ENCODE results near the gene BOLA2. TPM values are rescaled to one million over a fixed set of nuclear protein-coding genes. Genes with fewer than 3 reads are reported as not detected.
"Not testable (repeated sequence)": the region's sequence is repeated elsewhere in the genome, so short reads cannot be mapped to it uniquely, and the experiment has no call there.

The BOLA2 gene
- total RNA-seq, 3 donors from 2014 or later (not counting 1 experiment from before 2014, with no cell fraction given) = 8.1 to 17.0 (median 13.3) TPM

- H3K27ac ChIP-seq (ENCODE audit: low read length); ATAC-seq; H3K9me3 Mint-ChIP-seq; intact Hi-C loops (cut with micrococcal nuclease); H3K36me3 Mint-ChIP-seq; H3K4me3 ChIP-seq (ENCODE audit: low read length); H3K27me3 ChIP-seq (ENCODE audit: control insufficient read depth, insufficient read depth, low read length); H3K9me3 ChIP-seq (ENCODE audit: control insufficient read depth, insufficient read depth, low read length); H3K27ac Mint-ChIP-seq; H3K4me3 Mint-ChIP-seq; H3K4me1 Mint-ChIP-seq; H3K36me3 ChIP-seq (ENCODE audit: control insufficient read depth, insufficient read depth, low read length); H3K27me3 Mint-ChIP-seq (ENCODE audit: low read depth in 2 of 2); H3K4me1 ChIP-seq (ENCODE audit: control insufficient read depth, insufficient read depth, low read length); DNase-seq: not testable (repeated sequence)
- no CpG with 5 or more reads among the region's 9 CpGs for WGBS (ENCODE audit: insufficient coverage)
These were observed 6.5 kb upstream of the BOLA2 start for GRCh38 chr16:29460647-29461030.

- H3K36me3 ChIP-seq (ENCODE audit: control insufficient read depth, insufficient read depth, low read length); H3K9me3 ChIP-seq (ENCODE audit: control insufficient read depth, insufficient read depth, low read length); intact Hi-C loops (cut with micrococcal nuclease); H3K4me1 Mint-ChIP-seq; H3K27me3 ChIP-seq (ENCODE audit: control insufficient read depth, insufficient read depth, low read length); H3K4me3 Mint-ChIP-seq; ATAC-seq; H3K36me3 Mint-ChIP-seq; H3K4me1 ChIP-seq (ENCODE audit: control insufficient read depth, insufficient read depth, low read length); DNase-seq; H3K9me3 Mint-ChIP-seq; H3K4me3 ChIP-seq (ENCODE audit: low read length); H3K27ac Mint-ChIP-seq; H3K27me3 Mint-ChIP-seq (ENCODE audit: low read depth in 2 of 2); H3K27ac ChIP-seq (ENCODE audit: low read length): not testable (repeated sequence)
- WGBS (ENCODE audit: insufficient coverage) = no CpG with 5 or more reads among the region's 13 CpGs
These were observed 5.8 kb upstream of the BOLA2 start, which contains the start of gene SULT1A4 for GRCh38 chr16:29459706-29460646. Gene SULT1A4 (plus strand): TSS chr16:29459913. CDS start chr16:29461386, 1,473 bp downstream.

- H3K27ac Mint-ChIP-seq; H3K9me3 Mint-ChIP-seq; H3K4me3 ChIP-seq (ENCODE audit: low read length); H3K27me3 Mint-ChIP-seq (ENCODE audit: low read depth in 2 of 2); H3K9me3 ChIP-seq (ENCODE audit: control insufficient read depth, insufficient read depth, low read length); H3K27me3 ChIP-seq (ENCODE audit: control insufficient read depth, insufficient read depth, low read length); DNase-seq; H3K36me3 Mint-ChIP-seq; ATAC-seq; H3K4me1 ChIP-seq (ENCODE audit: control insufficient read depth, insufficient read depth, low read length); H3K4me1 Mint-ChIP-seq; H3K27ac ChIP-seq (ENCODE audit: low read length); H3K4me3 Mint-ChIP-seq; intact Hi-C loops (cut with micrococcal nuclease); H3K36me3 ChIP-seq (ENCODE audit: control insufficient read depth, insufficient read depth, low read length): not testable (repeated sequence)
- no CpG with 5 or more reads among the region's 2 CpGs for WGBS (ENCODE audit: insufficient coverage)
These were observed 3.5 kb upstream of the BOLA2 start for GRCh38 chr16:29457660-29458059.

GRCh38 chr16:29454828-29455227 is 677 bp upstream of the BOLA2 start:
- H3K27me3 ChIP-seq (ENCODE audit: control insufficient read depth, insufficient read depth, low read length); H3K4me1 ChIP-seq (ENCODE audit: control insufficient read depth, insufficient read depth, low read length); H3K27ac ChIP-seq (ENCODE audit: low read length); H3K4me1 Mint-ChIP-seq; H3K36me3 Mint-ChIP-seq; H3K4me3 ChIP-seq (ENCODE audit: low read length); H3K9me3 ChIP-seq (ENCODE audit: control insufficient read depth, insufficient read depth, low read length); H3K27me3 Mint-ChIP-seq (ENCODE audit: low read depth in 2 of 2); H3K4me3 Mint-ChIP-seq; H3K27ac Mint-ChIP-seq; H3K9me3 Mint-ChIP-seq; DNase-seq; H3K36me3 ChIP-seq (ENCODE audit: control insufficient read depth, insufficient read depth, low read length); intact Hi-C loops (cut with micrococcal nuclease): not testable (repeated sequence)
- ATAC-seq = peak; percentile 76 to 90 (median 77)
- no CpG with 5 or more reads among the region's 29 CpGs for WGBS (ENCODE audit: insufficient coverage)

- not testable (repeated sequence) for H3K27me3 ChIP-seq (ENCODE audit: control insufficient read depth, insufficient read depth, low read length); H3K4me1 ChIP-seq (ENCODE audit: control insufficient read depth, insufficient read depth, low read length)
These were observed 397 bp downstream of the BOLA2 start for GRCh38 chr16:29453754-29454153.

GRCh38 chr16:29425390-29425789 is 28.8 kb downstream of the BOLA2 start:
- H3K9me3 ChIP-seq (ENCODE audit: control insufficient read depth, insufficient read depth, low read length); ATAC-seq; H3K27me3 ChIP-seq (ENCODE audit: control insufficient read depth, insufficient read depth, low read length); H3K27me3 Mint-ChIP-seq (ENCODE audit: low read depth in 2 of 2); H3K36me3 Mint-ChIP-seq; H3K27ac ChIP-seq (ENCODE audit: low read length); H3K9me3 Mint-ChIP-seq; H3K4me1 Mint-ChIP-seq; H3K4me1 ChIP-seq (ENCODE audit: control insufficient read depth, insufficient read depth, low read length); H3K4me3 ChIP-seq (ENCODE audit: low read length); DNase-seq; H3K4me3 Mint-ChIP-seq; intact Hi-C loops (cut with micrococcal nuclease); H3K36me3 ChIP-seq (ENCODE audit: control insufficient read depth, insufficient read depth, low read length); H3K27ac Mint-ChIP-seq: not testable (repeated sequence)
- WGBS (ENCODE audit: insufficient coverage) = 100% methylated on average over 2 of the region's 3 CpGs

More at GRCh38 chr16:29453754-29454153, 397 bp downstream of the BOLA2 start:
- no CpG with 5 or more reads among the region's 21 CpGs for WGBS (ENCODE audit: insufficient coverage)
- ATAC-seq; intact Hi-C loops (cut with micrococcal nuclease); H3K27ac Mint-ChIP-seq; H3K27me3 Mint-ChIP-seq (ENCODE audit: low read depth in 2 of 2); H3K9me3 Mint-ChIP-seq; H3K4me1 Mint-ChIP-seq; H3K36me3 ChIP-seq (ENCODE audit: control insufficient read depth, insufficient read depth, low read length); H3K4me3 ChIP-seq (ENCODE audit: low read length); H3K27ac ChIP-seq (ENCODE audit: low read length); DNase-seq; H3K9me3 ChIP-seq (ENCODE audit: control insufficient read depth, insufficient read depth, low read length); H3K4me3 Mint-ChIP-seq; H3K36me3 Mint-ChIP-seq: not testable (repeated sequence)

GRCh38 chr16:29423587-29423986 is 30.6 kb downstream of the BOLA2 start:
- H3K4me1 ChIP-seq (ENCODE audit: control insufficient read depth, insufficient read depth, low read length); H3K9me3 ChIP-seq (ENCODE audit: control insufficient read depth, insufficient read depth, low read length); H3K4me3 Mint-ChIP-seq; DNase-seq; H3K9me3 Mint-ChIP-seq; H3K36me3 ChIP-seq (ENCODE audit: control insufficient read depth, insufficient read depth, low read length); H3K36me3 Mint-ChIP-seq; ATAC-seq; H3K27me3 ChIP-seq (ENCODE audit: control insufficient read depth, insufficient read depth, low read length); H3K4me1 Mint-ChIP-seq; H3K27ac Mint-ChIP-seq; intact Hi-C loops (cut with micrococcal nuclease); H3K27me3 Mint-ChIP-seq (ENCODE audit: low read depth in 2 of 2); H3K4me3 ChIP-seq (ENCODE audit: low read length); H3K27ac ChIP-seq (ENCODE audit: low read length): not testable (repeated sequence)
- WGBS (ENCODE audit: insufficient coverage) = no CpG with 5 or more reads among the region's 2 CpGs

GRCh38 chr16:29405249-29405648 is 48.9 kb downstream of the BOLA2 start:
- H3K27ac Mint-ChIP-seq; H3K36me3 Mint-ChIP-seq; H3K4me3 ChIP-seq (ENCODE audit: low read length); H3K4me1 ChIP-seq (ENCODE audit: control insufficient read depth, insufficient read depth, low read length); H3K36me3 ChIP-seq (ENCODE audit: control insufficient read depth, insufficient read depth, low read length); ATAC-seq; H3K27me3 Mint-ChIP-seq (ENCODE audit: low read depth in 2 of 2); intact Hi-C loops (cut with micrococcal nuclease); H3K4me1 Mint-ChIP-seq; DNase-seq; H3K4me3 Mint-ChIP-seq; H3K27me3 ChIP-seq (ENCODE audit: control insufficient read depth, insufficient read depth, low read length); H3K27ac ChIP-seq (ENCODE audit: low read length); H3K9me3 ChIP-seq (ENCODE audit: control insufficient read depth, insufficient read depth, low read length); H3K9me3 Mint-ChIP-seq: not testable (repeated sequence)
- 88% methylated on average over 1 of the region's 7 CpGs for WGBS (ENCODE audit: insufficient coverage)

All from natural killer cell (primary cell).